ENCODE data around the gene CHID1. TPM values are rescaled to one million over a fixed set of nuclear protein-coding genes. Genes with fewer than 3 reads are reported as not detected.

CHID1 gene
- total and polyA plus RNA-seq, 7 experiments from 2014 or later = 30.8 to 61.0 (median 55.3) TPM

GRCh38 chr11:873706-874105 is 36.9 kb downstream of the CHID1 start:
- H3K4me1 Mint-ChIP-seq = peaks cover 0 to 8% (median 0%) of the 10 kb centered on the region in 7 donors
- no peaks in the 10 kb centered on the region for H3K9me3 Mint-ChIP-seq
- no peak overlapping the region for H3K4me3 Mint-ChIP-seq
- Histone ChIP-seq H3K4me1 (ENCODE audit: control insufficient read depth in 2 of 2, insufficient read depth in 2 of 2, low read length in 2 of 2) (no peaks in the 10 kb centered on the region), H3K27ac (ENCODE audit: low read depth, low read length) (no peak overlapping the region), H3K4me3 (ENCODE audit: low read length) (no peak overlapping the region), H3K9me3 (ENCODE audit: control insufficient read depth in 2 of 3, low read length in 3 of 3) (no peaks in the 10 kb centered on the region), H3K27me3 (ENCODE audit: control insufficient read depth in 2 of 2, insufficient read depth in 2 of 2, low read length in 2 of 2) (no peaks in the 10 kb centered on the region), H3K36me3 (ENCODE audit: control insufficient read depth in 2 of 3, insufficient read depth in 3 of 3, low read length in 3 of 3) (peaks cover 0 to 37% (median 0%) of the 10 kb centered on the region in 3 experiments)
- POLR2A ChIA-PET = no interaction called here
- no peaks in the 10 kb centered on the region for H3K27me3 Mint-ChIP-seq
- intact Hi-C loops (cut with micrococcal nuclease) = no loop called here
- no peak for DNase-seq
- CTCF ChIA-PET = no interaction called here
- ATAC-seq = no peak
- H3K36me3 Mint-ChIP-seq = peaks cover 0 to 20% (median 4%) of the 10 kb centered on the region in 5 donors
- no peak overlapping the region for H3K27ac Mint-ChIP-seq

GRCh38 chr11:872799-873198 is 37.8 kb downstream of the CHID1 start:
- Mint-ChIP-seq H3K36me3 (peaks cover 0 to 18% (median 4%) of the 10 kb centered on the region in 5 donors), H3K9me3 (no peaks in the 10 kb centered on the region), H3K27ac (no peak overlapping the region), H3K4me3 (no peak overlapping the region), H3K4me1 (peaks cover 0 to 8% (median 0%) of the 10 kb centered on the region in 7 donors), H3K27me3 (no peaks in the 10 kb centered on the region)
- ChIA-PET CTCF (no interaction called here), POLR2A (no interaction called here)
- peaks cover 0 to 39% (median 0%) of the 10 kb centered on the region in 3 experiments for H3K36me3 ChIP-seq (ENCODE audit: control insufficient read depth in 2 of 3, insufficient read depth in 3 of 3, low read length in 3 of 3)
- ATAC-seq (no peak), DNase-seq (no peak)
- intact Hi-C loops (cut with micrococcal nuclease) = no loop called here
- H3K9me3 ChIP-seq (ENCODE audit: control insufficient read depth in 2 of 3, low read length in 3 of 3) = no peaks in the 10 kb centered on the region
- H3K4me3 ChIP-seq (ENCODE audit: low read length) = no peak overlapping the region
- no peak overlapping the region for H3K27ac ChIP-seq (ENCODE audit: low read depth, low read length)
- H3K4me1 ChIP-seq (ENCODE audit: control insufficient read depth in 2 of 2, insufficient read depth in 2 of 2, low read length in 2 of 2) = no peaks in the 10 kb centered on the region
- H3K27me3 ChIP-seq (ENCODE audit: control insufficient read depth in 2 of 2, insufficient read depth in 2 of 2, low read length in 2 of 2) = no peaks in the 10 kb centered on the region

- no peak for DNase-seq
- H3K4me1 ChIP-seq (ENCODE audit: control insufficient read depth in 2 of 2, insufficient read depth in 2 of 2, low read length in 2 of 2) = no peaks in the 10 kb centered on the region
- H3K36me3 ChIP-seq (ENCODE audit: control insufficient read depth in 2 of 3, insufficient read depth in 3 of 3, low read length in 3 of 3) = peaks cover 0 to 32% (median 0%) of the 10 kb centered on the region in 3 experiments
- no peak overlapping the region for H3K4me3 Mint-ChIP-seq
- H3K36me3 Mint-ChIP-seq = peaks cover 0 to 17% (median 4%) of the 10 kb centered on the region in 5 donors
- no peak overlapping the region for H3K27ac ChIP-seq (ENCODE audit: low read depth, low read length)
- no peaks in the 10 kb centered on the region for H3K27me3 Mint-ChIP-seq
- H3K27me3 ChIP-seq (ENCODE audit: control insufficient read depth in 2 of 2, insufficient read depth in 2 of 2, low read length in 2 of 2) = no peaks in the 10 kb centered on the region
- no peaks in the 10 kb centered on the region for H3K9me3 Mint-ChIP-seq
- intact Hi-C loops (cut with micrococcal nuclease) = no loop called here
- H3K4me1 Mint-ChIP-seq = peaks cover 0 to 8% (median 0%) of the 10 kb centered on the region in 7 donors
- no peak overlapping the region for H3K27ac Mint-ChIP-seq
- ChIA-PET POLR2A (no interaction called here), CTCF (no interaction called here)
- no peak overlapping the region for H3K4me3 ChIP-seq (ENCODE audit: low read length)
- no peak for ATAC-seq
- H3K9me3 ChIP-seq (ENCODE audit: control insufficient read depth in 2 of 3, low read length in 3 of 3) = no peaks in the 10 kb centered on the region
These were observed 39.1 kb downstream of the CHID1 start for GRCh38 chr11:871472-871871.

GRCh38 chr11:870418-870817 is 40.2 kb downstream of the CHID1 start:
- Mint-ChIP-seq H3K27ac (no peak overlapping the region), H3K4me1 (peaks cover 0 to 1% (median 0%) of the 10 kb centered on the region in 7 donors), H3K9me3 (no peaks in the 10 kb centered on the region), H3K27me3 (no peaks in the 10 kb centered on the region), H3K36me3 (peaks cover 0 to 10% (median 4%) of the 10 kb centered on the region in 5 donors), H3K4me3 (no peak overlapping the region)
- CTCF ChIA-PET = no interaction called here
- POLR2A ChIA-PET = no interaction called here
- Histone ChIP-seq H3K27ac (ENCODE audit: low read depth, low read length) (no peak overlapping the region), H3K9me3 (ENCODE audit: control insufficient read depth in 2 of 3, low read length in 3 of 3) (no peaks in the 10 kb centered on the region), H3K4me1 (ENCODE audit: control insufficient read depth in 2 of 2, insufficient read depth in 2 of 2, low read length in 2 of 2) (no peaks in the 10 kb centered on the region), H3K27me3 (ENCODE audit: control insufficient read depth in 2 of 2, insufficient read depth in 2 of 2, low read length in 2 of 2) (no peaks in the 10 kb centered on the region), H3K4me3 (ENCODE audit: low read length) (no peak overlapping the region), H3K36me3 (ENCODE audit: control insufficient read depth in 2 of 3, insufficient read depth in 3 of 3, low read length in 3 of 3) (peaks cover 0 to 26% (median 0%) of the 10 kb centered on the region in 3 experiments)
- intact Hi-C loops (cut with micrococcal nuclease) = no loop called here
- DNase-seq (no peak), ATAC-seq (no peak)

GRCh38 chr11:870127-870413 is 40.5 kb downstream of the CHID1 start:
- ChIA-PET CTCF (no interaction called here), POLR2A (no interaction called here)
- H3K4me1 Mint-ChIP-seq = no peaks in the 10 kb centered on the region
- H3K36me3 Mint-ChIP-seq = peaks cover 0 to 7% (median 4%) of the 10 kb centered on the region in 5 donors
- intact Hi-C loops (cut with micrococcal nuclease) = no loop called here
- no peaks in the 10 kb centered on the region for H3K27me3 ChIP-seq (ENCODE audit: control insufficient read depth in 2 of 2, insufficient read depth in 2 of 2, low read length in 2 of 2)
- DNase-seq (no peak), ATAC-seq (no peak)
- no peak overlapping the region for H3K27ac Mint-ChIP-seq
- no peaks in the 10 kb centered on the region for H3K9me3 Mint-ChIP-seq
- H3K4me3 Mint-ChIP-seq = no peak overlapping the region
- no peak overlapping the region for H3K27ac ChIP-seq (ENCODE audit: low read depth, low read length)
- H3K9me3 ChIP-seq (ENCODE audit: control insufficient read depth in 2 of 3, low read length in 3 of 3) = no peaks in the 10 kb centered on the region
- H3K36me3 ChIP-seq (ENCODE audit: control insufficient read depth in 2 of 3, insufficient read depth in 3 of 3, low read length in 3 of 3) = peaks cover 0 to 26% (median 0%) of the 10 kb centered on the region in 3 experiments
- no peaks in the 10 kb centered on the region for H3K4me1 ChIP-seq (ENCODE audit: control insufficient read depth in 2 of 2, insufficient read depth in 2 of 2, low read length in 2 of 2)
- H3K27me3 Mint-ChIP-seq = no peaks in the 10 kb centered on the region
- no peak overlapping the region for H3K4me3 ChIP-seq (ENCODE audit: low read length)

- ATAC-seq (no peak), DNase-seq (no peak)
- H3K4me3 Mint-ChIP-seq = no peak overlapping the region
- no peaks in the 10 kb centered on the region for H3K27me3 Mint-ChIP-seq
- Histone ChIP-seq H3K4me1 (ENCODE audit: control insufficient read depth in 2 of 2, insufficient read depth in 2 of 2, low read length in 2 of 2) (no peaks in the 10 kb centered on the region), H3K36me3 (ENCODE audit: control insufficient read depth in 2 of 3, insufficient read depth in 3 of 3, low read length in 3 of 3) (peaks cover 0 to 23% (median 0%) of the 10 kb centered on the region in 3 experiments), H3K4me3 (ENCODE audit: low read length) (no peak overlapping the region), H3K27ac (ENCODE audit: low read depth, low read length) (no peak overlapping the region), H3K27me3 (ENCODE audit: control insufficient read depth in 2 of 2, insufficient read depth in 2 of 2, low read length in 2 of 2) (no peaks in the 10 kb centered on the region), H3K9me3 (ENCODE audit: control insufficient read depth in 2 of 3, low read length in 3 of 3) (no peaks in the 10 kb centered on the region)
- H3K36me3 Mint-ChIP-seq = peaks cover 0 to 7% (median 4%) of the 10 kb centered on the region in 5 donors
- H3K27ac Mint-ChIP-seq = no peak overlapping the region
- CTCF ChIA-PET = no interaction called here
- H3K9me3 Mint-ChIP-seq = no peaks in the 10 kb centered on the region
- POLR2A ChIA-PET = no interaction called here
- intact Hi-C loops (cut with micrococcal nuclease) = no loop called here
- no peaks in the 10 kb centered on the region for H3K4me1 Mint-ChIP-seq
These were observed 41.0 kb downstream of the CHID1 start for GRCh38 chr11:869399-870126.

- H3K27ac ChIP-seq (ENCODE audit: low read depth, low read length) = no peak overlapping the region
- ChIA-PET POLR2A (no interaction called here), CTCF (no interaction called here)
- intact Hi-C loops (cut with micrococcal nuclease) = no loop called here
- peaks cover 0 to 21% (median 0%) of the 10 kb centered on the region in 3 experiments for H3K36me3 ChIP-seq (ENCODE audit: control insufficient read depth in 2 of 3, insufficient read depth in 3 of 3, low read length in 3 of 3)
- Mint-ChIP-seq H3K27ac (no peak overlapping the region), H3K4me3 (no peak overlapping the region), H3K9me3 (no peaks in the 10 kb centered on the region), H3K36me3 (peaks cover 0 to 6% (median 4%) of the 10 kb centered on the region in 5 donors), H3K4me1 (no peaks in the 10 kb centered on the region), H3K27me3 (no peaks in the 10 kb centered on the region)
- no peaks in the 10 kb centered on the region for H3K27me3 ChIP-seq (ENCODE audit: control insufficient read depth in 2 of 2, insufficient read depth in 2 of 2, low read length in 2 of 2)
- H3K4me3 ChIP-seq (ENCODE audit: low read length) = no peak overlapping the region
- DNase-seq (no peak), ATAC-seq (no peak)
- H3K4me1 ChIP-seq (ENCODE audit: control insufficient read depth in 2 of 2, insufficient read depth in 2 of 2, low read length in 2 of 2) = no peaks in the 10 kb centered on the region
- no peaks in the 10 kb centered on the region for H3K9me3 ChIP-seq (ENCODE audit: control insufficient read depth in 2 of 3, low read length in 3 of 3)
These were observed 41.8 kb downstream of the CHID1 start for GRCh38 chr11:868802-869201.

Data from naive thymus-derived CD4-positive, alpha-beta T cell (primary cell).